CD4-positive, alpha-beta T cell treated with Interleukin-2 at 100 ng/mL for 4 hours (primary cell): ENCODE measurements around the gene PHACTR1.
A peak's percentile ranks its signal among the peaks of the same experiment; 100 is the strongest.

Experiments used
- DNase-seq: peaks from one replicate; pipeline ENCODE4 v3.0.0-alpha.2; 2020; ENCODE audit warnings: low spot score

Gene PHACTR1

GRCh38 chr6:13268913-13269518 is 552.4 kb downstream of the PHACTR1 start:
- DNase-seq, result no peak

DNA sequence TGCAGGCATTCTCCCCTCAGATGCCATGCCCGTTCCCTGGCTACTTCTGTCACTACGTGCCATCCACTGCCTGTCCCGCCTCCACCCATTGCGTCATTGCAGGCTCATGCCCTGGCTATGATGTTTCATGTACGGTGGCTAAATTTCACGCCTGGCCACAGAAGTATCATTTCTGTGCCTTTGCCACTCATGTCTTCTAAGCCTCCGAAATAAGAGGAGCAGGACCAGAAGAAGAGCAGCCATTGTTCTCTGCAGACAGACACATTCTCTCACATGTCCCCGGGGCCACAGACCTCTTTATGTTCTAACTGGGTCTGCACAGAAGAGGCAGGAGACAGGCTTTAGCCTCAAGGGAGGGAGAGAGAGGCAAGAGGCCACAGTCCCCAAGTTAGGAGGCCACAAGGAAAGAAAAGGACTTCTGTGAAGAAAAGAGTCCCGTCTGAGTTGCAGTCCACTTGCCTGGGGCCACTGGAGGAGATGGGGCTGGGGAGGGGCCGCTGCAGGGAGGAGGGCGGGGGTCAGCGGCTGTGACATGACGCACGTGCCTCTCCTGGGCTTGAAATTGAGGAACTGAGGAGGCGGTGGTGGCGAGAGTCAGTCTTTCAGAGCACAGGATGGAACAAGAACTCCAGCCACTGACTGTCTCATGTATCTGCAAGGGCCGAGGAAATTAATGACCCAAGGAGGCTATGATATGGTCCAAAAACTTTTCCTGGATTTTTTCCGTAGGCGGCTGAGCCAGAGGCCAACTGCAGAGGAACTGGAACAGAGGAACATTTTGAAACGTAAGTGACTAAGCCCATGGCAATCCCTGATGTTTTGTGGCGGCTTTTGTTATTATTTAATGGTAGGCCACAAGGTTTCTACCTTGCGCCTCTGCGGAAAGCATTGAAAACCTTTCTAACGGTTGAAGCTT is 555.8 kb downstream of the PHACTR1 start:
- no peak for DNase-seq

GRCh38 chr6:13273202-13273930 is 556.8 kb downstream of the PHACTR1 start:
- DNase-seq, result no peak

- peak; percentile 60 for DNase-seq
These were observed 557.6 kb downstream of the PHACTR1 start for GRCh38 chr6:13273931-13274706.

DNA sequence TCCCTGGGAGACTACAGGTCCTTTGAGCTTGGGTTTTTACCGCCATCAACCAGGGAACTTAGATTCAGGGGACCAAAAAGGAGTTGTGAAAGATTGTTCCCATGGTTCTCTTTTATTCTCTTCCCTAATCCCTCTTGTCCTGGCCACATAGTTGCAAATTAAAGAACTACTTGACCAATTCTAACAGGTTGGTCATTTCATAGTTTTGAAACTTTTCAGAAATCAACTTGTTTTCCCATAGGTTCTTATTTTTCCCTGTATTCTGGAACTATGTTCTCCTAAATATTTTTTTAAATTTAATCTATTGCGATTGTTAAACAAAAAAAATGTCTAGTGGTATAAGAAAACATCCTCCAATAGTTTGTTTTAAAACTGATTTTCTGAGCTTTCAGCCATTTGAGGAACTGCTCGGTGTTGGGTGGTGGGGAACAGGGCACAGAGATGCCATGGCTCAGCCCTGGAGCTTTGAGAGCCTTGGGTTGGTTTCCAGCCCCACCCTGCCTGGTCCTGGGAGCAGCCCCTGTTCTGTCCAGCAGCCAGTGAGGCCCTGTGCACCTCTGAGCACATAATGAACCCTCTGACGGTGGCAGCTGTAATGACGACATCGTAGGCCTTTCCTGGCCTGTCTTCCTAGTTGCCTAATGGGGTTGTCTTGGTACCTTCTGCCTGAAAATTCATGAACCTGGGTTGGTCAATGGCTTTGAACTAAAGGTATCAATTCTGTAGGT is 558.3 kb downstream of the PHACTR1 start:
- DNase-seq, result no peak

GRCh38 chr6:13275435-13275989 is 558.9 kb downstream of the PHACTR1 start:
- DNase-seq, result no peak

DNA sequence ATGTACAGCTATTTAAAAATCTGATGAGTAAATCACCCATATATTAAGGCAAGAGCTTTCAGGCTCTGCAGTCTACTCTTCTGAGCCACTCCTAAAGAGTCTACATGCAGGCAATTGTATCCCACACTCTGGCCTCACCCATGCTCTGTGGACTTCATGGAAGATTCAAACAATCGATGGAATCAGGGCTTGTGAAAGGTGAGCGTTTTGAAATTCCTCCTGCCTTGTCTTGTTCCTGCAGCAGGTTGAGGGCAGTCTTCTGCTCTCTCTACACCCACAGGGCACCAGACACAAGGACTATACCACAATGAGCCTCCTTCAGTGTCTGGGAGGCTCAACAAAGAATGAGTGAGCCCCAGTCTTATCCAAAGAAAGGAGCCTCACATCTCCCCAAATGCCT is 560.7 kb downstream of the PHACTR1 start:
- no peak for DNase-seq

DNA sequence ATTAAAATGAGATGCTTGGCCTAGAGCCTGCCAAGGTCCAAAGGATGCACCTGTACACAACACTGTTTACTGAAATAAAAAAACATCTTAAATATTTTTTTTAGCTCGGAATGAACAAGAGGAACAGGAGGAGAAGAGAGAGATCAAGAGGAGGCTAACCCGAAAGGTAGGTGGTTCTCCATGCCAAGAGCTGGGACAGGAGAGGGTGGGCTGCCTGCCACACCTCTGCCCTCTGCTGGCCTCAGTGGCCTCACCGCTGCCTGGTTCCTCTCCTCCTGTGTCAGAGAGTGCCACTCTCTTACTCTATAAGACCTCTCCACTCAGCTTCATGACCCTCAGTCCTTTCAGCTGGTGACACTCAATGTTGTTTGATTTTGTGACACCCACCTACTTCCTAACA is 561.6 kb downstream of the PHACTR1 start:
- DNase-seq, result no peak

- DNase-seq, result no peak
These were observed 562.4 kb downstream of the PHACTR1 start for GRCh38 chr6:13278991-13279390.

GRCh38 chr6:13280254-13280653 is 563.7 kb downstream of the PHACTR1 start:
- no peak for DNase-seq

- no peak for DNase-seq
These were observed 565.1 kb downstream of the PHACTR1 start for GRCh38 chr6:13281686-13282085.

DNA sequence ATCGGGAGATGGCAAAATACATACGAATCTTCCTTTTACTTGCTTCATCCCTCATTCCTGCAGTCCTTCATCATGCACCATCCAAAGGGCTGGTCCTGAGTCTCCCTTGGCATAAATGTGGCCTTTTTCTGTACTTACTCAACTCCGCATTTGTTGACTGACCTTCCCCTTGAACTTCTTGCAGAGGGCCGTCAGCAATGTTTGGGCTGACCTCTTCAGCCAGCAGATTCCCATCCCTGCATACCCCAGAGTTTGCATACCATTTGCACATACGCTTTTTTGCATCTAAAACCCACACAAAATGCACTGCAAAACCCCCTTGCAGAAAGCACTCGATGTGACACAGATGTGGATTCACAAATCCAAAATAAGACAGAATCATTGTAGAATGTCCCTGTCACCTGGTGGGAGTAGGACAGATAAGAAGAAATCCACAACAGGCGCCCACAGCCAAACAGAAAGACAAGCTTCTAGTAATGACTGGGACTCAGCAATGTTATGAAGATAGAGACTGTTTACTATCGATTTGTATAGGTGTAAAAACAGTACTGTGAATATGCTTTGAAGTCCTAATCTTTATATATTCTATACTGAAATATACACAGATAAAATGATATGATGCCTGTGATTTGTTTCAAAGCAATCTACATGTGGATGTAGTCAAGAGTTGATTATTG is 566.0 kb downstream of the PHACTR1 start:
- no peak for DNase-seq

DNA sequence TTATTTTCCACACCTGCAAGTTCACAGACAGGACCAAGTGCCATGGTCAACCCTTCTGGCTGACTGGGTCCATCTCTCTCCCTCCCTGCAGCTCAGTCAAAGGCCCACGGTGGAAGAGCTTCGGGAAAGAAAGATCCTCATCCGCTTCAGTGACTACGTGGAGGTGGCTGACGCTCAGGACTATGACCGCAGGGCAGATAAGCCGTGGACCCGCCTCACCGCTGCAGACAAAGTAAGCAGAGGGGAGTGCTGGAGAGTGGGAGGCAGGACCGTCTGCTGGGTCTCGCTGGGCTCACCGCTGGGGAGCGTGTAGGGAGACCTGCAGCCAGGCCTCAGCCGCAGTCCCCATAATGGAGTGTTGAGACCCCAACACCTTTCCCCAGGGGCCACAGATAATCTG is 566.8 kb downstream of the PHACTR1 start:
- no peak for DNase-seq

- no peak for DNase-seq
These were observed 568.1 kb downstream of the PHACTR1 start for GRCh38 chr6:13284646-13285045.

GRCh38 chr6:13285705-13286104 is 569.1 kb downstream of the PHACTR1 start:
- no peak for DNase-seq

DNA sequence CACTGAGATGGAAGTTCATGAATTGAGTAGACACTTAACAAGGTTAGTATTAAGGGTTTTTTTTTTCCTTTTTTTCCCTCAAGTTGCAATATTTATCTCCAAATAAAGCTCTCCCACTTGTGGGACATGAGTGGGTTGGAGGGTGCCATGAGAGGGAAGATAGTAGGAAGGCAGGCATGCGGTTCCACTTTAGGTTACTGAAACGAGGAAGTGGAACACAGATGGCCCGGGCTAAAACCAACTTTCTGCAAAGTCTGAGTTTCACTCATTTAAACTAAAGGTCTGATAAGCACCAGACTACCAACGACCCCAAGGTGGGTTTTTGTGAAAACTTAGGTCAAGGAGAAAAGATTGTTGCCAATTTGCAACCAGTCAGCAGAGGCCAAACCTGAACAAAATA is 569.6 kb downstream of the PHACTR1 start:
- no peak for DNase-seq

DNA sequence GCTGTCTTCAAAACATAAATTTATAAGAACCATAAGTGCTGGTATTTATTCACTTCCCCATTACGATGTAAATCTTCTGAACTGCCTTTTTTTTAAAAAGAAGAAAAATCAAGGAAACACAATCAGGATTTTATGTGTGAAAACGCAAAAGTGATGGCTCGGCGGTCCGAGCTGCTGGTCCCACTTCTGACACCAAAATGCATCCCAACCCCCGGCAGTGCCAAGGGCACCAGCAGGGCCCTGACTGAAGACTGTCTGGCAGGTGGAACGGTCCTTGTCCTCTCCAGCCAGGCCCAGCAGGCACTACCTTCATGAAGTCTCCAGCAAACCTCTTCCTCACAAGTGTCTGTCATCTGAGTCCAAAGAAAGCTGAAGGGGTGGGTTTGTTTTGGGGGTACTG is 570.5 kb downstream of the PHACTR1 start:
- no peak for DNase-seq

- no peak for DNase-seq
These were observed 571.9 kb downstream of the PHACTR1 start for GRCh38 chr6:13288481-13288880.

GRCh38 chr6:13288969-13289391 is 572.4 kb downstream of the PHACTR1 start:
- no peak for DNase-seq

- DNase-seq, result no peak
These were observed 573.3 kb downstream of the PHACTR1 start for GRCh38 chr6:13289789-13290318.
